NCI-H82 treated with DMSO at 0.1 percent for 48 hours (cell line): ENCODE results near the gene CDH13.

Source experiments
- DNase-seq: peaks from one replicate; lab custom pipeline; 2025; ENCODE audit not compliant: unreplicated experiment; lab: John Stamatoyannopoulos, UW

CDH13 gene

DNA sequence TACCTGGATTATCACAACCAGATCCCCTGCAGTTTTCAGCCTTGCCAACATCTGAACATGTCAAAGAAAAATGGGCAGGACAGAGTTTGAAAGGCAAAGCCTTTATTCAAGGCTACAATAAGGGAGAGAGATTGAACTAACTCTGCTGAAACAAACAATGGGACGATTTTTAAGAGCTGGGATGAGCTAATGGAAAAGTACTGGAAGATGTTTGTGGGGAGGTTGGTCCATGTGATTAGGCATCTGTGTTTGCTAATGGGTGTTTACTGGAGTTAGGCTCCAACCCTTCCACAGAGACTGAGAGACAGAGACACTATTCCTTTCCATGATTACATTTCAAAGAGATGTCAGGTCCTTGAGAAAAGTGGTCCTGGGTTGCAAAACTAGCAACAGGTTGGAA lies 1146.0 kb downstream of the CDH13 start:
- DNase-seq, result no peak

DNA sequence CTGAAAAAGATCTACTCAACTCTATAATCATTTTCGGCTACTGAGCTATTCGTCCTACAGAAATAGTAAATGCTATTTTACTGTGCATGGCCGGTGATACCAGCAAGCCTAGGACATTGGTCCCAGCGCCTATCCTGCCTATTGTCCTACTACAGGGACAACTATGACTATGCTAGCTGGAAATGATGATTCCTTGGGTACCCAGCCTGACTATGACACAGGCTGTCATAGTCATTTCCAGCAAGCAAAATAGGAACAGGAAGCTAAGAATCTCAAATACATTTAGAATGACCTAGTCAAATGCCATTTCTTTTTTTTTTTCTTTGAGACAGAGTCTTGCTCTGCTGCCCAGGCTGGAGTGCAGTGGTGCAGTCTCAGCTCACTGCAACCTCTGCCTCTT lies 1147.3 kb downstream of the CDH13 start:
- DNase-seq, result no peak

DNA sequence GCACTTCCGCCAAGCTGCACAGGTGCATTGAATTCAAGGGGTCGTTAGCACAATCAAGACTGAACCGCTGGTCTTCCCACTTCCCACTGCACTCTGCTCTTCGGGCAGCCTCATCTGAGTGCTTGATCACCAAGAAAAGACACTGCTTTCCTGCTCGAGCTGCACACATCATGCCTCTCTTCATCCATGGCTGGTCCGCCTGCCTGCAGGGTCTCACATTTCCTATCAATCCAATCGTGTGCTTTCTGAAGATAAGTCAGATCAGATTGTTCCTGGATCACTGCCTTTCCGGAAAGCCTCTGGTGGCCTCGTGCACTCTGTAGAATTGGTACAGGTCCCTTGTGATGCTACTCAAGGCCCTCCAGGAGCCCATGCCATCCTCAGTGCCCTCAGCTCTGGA lies 1150.2 kb downstream of the CDH13 start:
- DNase-seq, result no peak

DNA sequence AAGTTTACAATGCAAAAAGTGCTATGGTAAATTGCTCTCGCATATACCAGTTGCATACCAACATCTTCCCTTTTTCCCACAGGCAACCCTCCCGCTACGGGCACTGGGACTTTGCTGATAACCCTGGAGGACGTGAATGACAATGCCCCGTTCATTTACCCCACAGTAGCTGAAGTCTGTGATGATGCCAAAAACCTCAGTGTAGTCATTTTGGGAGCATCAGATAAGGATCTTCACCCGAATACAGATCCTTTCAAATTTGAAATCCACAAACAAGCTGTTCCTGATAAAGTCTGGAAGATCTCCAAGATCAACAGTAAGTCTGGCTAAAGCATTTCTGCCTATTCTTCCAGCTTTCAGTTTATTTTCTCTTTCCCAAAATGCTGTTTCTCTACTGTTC lies 1153.1 kb downstream of the CDH13 start:
- DNase-seq, result no peak

DNA sequence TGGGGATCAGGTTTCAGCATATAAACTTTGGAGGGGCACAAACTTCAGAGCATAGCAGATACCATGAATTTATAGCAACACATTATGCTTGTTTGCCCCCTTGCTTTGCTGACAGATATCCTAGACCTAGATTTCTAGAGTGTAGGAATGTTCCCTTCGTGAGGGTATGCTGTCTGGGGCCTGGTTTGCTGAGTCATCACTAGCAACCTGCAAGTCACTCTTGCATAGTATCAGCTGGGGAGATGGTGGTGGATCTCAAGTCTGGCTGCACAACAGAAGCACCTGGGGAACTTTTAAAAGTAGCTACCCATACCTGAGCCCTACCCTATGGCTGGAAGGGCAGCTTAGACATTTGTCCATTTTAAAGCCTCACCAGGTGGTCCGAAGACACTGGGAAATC lies 1158.7 kb downstream of the CDH13 start:
- DNase-seq, result no peak

DNA sequence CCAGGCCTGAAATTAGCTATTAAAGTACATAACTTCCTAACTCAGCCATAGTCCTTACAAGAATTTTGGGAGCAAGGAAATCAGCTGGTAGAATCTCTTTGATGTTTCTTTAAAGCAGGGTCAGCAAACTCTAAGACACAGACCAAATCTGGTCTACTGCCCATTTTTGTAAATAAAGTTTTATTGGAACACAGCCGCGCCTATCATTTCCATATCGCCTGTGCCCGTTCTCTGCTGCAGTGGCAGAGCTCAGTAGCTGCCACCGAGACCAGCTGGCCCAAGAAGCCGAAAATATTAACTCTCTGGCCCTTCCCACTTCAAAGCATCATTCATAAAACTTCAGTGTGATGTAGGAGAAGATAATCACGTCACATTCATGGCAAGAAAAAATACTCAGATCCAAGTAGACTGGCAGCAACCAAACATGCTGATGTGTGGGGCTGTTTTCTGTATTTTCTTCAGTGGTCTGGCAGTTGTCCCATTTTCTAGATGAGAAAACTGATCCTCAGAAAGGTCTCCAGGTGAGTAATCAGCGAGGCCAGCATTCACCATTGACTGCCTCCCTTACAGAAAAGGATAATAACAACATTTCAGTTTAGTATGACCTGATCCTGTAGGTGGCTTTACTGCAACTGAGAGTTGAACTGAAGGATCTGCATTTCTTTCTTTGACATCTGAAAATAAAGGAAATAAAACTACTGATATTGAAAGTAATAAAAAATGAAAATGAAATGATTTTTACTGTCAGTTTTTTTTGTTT lies 1163.1 kb downstream of the CDH13 start:
- no peak for DNase-seq

DNA sequence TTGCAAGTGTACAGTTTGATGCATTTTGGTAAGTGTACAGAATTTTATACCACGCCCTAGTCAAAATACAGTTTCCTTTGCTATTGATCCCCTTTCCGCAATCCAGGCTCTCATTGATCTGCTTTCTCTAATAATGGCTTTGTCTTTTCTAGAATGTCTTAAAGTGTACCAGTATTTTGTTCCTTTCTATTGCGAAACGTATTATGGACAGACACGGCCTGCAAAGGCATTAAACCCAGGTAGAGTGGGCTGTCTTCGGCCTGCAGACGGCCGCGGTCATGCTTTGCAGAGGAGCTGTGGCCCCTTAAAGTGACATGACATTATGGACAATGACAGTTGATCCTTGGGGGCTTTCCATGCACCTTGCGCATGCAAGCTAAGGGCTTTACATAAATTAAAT lies 1165.1 kb downstream of the CDH13 start:
- no peak for DNase-seq

DNA sequence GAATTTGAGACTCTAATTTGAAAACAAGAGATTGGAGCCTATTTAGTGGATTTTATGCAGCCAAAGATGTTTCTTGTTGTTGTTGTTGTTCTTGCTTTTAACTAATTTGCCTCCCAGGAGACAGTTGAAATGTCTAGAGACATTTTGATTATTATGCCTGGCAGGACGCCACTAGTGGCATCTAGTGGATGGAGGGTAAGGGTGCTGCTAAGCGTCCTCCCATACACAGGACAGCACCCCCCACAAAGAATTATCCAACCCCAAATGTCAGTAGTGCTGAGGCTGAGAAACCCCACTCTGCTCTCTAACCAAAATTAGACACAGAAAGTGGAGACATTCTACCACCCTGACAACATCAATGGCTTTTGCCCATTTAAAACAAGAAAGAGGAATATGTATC lies 1165.6 kb downstream of the CDH13 start:
- no peak for DNase-seq

DNA sequence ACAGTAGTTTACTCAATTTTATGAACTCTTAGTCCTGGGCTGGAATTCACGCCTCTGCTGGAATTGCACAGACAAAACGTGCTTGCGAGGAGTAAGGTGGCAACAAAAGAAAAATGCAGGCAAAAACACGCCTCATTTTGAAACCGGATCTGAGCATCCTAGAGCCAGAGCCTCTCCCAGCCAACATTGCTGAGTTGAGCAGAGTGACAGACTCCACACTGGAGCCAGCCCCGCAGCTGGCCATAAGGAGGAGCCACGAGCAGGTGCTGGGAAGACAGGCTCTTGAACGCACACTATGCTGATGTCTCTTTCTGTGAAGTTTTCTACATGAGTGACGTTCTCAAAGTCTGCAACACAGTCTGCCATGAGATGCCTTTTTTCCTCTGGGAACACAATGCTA lies 1166.4 kb downstream of the CDH13 start:
- no peak for DNase-seq

DNA sequence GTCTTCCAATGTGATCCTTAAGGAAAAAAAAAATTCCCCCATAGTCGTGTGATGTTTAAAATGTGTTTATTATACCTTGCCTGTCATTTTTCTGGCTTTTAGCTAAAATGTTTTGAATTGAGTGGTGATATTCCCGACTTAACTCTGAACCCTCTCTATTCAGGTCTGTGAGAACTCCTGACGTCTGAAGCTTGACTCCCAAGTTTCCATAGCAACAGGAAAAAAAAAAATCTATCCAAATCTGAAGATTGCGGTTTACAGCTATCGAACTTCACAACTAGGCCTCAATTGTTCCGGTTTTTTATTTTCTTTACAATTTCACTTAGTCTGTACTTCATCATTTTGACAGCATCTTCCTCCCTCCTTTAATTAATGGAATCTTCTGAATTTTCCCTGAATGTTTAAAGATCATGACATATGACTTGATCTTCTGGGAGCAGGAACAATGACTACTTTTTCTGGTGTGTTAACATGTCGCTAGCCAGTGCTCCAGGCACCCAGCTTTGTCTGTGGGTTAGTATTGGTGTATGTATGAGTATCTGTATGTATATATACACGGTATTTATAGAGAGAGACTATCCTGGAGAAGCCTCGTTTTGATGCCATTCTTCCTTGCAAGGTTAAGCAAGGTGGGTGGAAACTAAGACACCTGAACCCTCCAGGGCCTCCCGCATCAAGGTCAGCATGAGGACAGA lies 1168.2 kb downstream of the CDH13 start:
- no peak for DNase-seq

DNA sequence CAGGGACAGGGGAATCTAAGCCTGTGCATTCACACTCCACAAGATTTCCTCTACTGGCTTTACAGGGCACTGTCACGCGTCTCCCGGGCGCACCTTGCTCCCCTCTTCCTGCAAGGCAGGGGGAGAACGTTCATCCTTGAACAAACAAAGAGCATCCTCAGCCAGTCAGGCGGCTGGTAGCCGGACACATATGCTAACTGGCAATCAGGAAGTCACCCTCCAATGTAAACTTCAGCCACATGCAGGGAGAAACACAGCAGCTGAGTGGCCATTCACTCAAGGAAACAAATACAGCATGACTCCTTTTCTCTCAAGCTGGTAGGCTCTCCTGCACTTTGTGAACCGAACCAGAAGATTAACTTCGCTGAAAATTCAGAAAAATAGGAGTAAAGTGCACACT lies 1170.2 kb downstream of the CDH13 start:
- no peak for DNase-seq

DNA sequence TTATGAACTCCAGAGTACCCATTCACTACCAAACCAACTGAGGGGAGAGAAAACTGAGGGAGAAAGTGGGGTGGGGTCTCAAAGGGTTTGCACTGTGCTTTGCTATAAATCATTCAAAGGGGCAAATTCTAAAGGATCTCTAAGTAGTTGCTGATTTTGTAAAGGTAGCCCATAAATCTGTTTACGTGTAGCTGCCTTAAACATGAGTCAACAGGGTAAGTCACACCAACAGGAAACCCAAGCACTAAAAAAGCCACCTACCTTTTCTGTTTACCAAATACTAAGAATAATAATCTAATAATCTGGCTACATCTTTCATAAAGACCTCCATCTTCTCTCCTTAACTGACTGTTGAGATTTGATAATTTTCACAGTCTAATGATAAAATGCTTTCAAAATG lies 1172.6 kb downstream of the CDH13 start:
- DNase-seq, result no peak

DNA sequence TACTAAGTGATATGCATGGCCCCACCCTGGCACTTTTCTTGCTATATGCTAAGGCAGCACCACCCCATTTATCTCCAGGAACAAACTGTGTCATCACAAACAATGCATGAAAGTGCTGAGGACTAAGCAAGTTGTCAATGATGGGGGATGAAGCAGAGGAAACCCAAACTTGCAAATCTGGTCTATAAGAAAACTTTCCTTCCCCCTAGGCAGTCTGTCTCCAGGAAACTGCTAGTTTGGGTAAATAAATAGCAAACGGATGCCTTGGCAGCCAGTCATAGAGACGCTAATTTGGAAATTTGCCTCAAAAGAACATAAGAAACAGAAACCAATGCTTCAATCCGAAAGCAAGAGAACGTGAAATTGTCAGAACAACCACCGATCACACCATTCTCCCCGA lies 1175.4 kb downstream of the CDH13 start:
- DNase-seq, result no peak

DNA sequence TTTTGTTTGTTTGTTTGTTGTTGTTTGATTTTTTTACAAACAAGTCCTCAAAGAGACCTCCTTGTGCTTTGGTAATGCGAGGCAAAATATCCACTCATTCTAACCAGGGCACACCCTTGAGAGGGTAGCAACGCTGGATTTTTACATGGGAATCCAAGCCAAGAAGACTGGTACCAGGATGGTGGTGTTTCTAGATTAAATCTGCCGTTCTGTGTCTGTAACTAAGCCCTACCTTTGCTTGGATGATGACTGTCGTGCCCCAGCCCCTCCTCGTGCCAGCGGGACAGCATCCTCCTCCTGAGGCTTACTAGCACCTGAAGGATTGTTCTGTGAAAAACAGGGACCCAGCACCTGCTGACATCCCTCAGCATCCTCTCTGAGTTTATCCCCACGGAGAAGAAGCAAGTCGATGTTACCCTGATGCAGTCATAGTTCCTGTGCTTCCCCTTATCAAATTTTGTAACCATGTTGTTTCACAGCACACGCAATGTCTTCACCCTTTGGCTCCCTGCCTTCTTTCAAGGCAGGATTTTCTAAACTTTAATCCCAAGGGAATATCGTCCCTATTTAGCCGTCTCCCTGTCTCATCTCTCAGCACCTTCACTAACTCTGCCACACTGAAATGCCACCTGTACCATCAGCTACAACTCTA lies 1175.9 kb downstream of the CDH13 start:
- no peak for DNase-seq

DNA sequence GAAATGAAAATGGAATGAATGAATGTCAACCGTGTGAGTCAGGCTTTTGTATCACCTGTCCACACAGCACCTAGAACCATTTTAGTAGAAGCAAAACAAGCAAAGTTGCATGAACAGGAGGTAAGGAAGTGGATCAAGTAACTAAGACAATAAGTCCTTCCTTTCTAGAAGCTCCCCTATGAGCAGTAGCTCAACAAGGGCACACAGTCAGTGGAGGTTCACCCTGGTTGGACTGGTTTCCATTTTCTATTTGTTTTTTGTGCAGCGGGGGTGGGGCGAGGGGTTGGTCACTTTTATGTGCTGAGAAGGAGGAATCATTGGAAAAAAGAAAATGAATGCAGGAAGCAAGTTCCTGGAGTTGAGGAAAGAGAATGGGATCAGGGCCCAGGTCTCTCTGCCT lies 1177.0 kb downstream of the CDH13 start:
- DNase-seq, result no peak

DNA sequence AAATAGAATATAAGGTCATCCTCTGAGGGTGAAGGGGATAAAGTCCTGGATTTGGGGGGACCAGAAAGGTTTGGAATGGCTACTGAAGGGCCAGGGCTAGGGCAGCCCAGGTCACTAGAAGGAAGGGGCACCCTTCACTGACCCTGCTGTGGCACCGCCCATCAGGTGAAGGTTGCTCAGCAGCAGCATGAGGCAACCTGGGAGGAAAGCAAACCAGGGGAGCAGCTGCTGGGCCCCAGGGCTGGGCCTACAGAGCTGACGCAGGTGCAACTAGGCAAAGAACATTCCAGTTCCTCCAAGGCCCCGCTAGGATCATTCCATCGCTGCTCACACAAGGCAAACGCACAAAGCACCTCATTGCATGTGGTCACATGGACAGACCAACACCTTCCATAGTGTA lies 1177.6 kb downstream of the CDH13 start:
- DNase-seq, result no peak

DNA sequence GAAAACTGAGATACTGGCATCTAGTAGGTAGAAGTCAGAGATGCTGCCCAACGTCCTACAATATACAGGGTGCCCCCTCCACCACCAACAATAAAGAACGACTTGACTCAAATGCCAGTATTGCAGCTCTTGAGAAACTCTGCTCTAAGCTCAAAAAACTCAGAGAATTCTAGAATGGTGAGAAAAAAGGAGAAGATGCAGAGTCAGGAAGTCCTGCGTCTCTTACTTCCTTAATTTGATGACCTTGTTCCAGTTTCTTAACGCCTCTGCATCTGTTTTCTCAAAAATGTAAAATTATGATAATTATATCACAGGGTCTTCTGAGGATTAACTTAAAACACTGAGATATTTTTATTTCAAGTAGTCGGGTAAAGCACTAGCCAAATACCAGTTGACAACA lies 1179.3 kb downstream of the CDH13 start:
- no peak for DNase-seq

DNA sequence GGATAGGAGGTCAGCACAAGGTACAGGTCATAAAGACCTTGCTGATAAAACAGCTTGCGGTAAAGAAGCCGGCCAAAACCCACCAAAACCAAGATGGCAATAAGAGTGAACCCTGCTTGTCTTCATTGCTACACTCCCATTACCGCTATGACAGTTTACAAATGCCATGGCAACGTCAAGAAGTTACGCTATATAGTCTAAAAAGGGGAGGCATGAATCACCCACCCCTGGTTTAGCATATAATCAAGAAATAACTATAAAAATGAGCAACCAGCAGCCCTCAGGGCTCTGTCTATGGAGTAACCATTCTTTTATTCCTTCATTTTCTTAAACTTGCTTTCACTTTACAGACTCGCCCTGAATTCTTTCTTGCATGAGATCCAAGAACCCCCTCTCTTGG lies 1180.0 kb downstream of the CDH13 start:
- DNase-seq, result no peak

DNA sequence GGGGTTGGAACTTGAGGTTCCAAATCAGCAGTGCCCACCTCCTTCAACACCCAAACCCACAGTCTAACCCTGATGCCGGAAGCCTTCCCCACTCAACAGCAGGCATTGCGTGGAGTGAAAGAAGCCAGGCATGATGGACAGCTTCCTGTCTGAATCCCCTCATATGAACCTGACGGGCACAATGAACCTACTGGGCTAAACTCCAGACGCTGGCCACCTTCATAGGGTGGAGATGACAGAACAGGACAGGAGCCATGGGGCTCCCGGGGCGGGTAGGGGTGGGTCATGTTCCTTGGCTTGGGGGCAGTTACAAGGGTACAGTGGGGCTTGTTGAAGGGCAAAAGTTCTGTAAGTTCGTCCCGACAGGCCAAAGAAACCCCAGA lies 1180.5 kb downstream of the CDH13 start:
- DNase-seq, result no peak

DNA sequence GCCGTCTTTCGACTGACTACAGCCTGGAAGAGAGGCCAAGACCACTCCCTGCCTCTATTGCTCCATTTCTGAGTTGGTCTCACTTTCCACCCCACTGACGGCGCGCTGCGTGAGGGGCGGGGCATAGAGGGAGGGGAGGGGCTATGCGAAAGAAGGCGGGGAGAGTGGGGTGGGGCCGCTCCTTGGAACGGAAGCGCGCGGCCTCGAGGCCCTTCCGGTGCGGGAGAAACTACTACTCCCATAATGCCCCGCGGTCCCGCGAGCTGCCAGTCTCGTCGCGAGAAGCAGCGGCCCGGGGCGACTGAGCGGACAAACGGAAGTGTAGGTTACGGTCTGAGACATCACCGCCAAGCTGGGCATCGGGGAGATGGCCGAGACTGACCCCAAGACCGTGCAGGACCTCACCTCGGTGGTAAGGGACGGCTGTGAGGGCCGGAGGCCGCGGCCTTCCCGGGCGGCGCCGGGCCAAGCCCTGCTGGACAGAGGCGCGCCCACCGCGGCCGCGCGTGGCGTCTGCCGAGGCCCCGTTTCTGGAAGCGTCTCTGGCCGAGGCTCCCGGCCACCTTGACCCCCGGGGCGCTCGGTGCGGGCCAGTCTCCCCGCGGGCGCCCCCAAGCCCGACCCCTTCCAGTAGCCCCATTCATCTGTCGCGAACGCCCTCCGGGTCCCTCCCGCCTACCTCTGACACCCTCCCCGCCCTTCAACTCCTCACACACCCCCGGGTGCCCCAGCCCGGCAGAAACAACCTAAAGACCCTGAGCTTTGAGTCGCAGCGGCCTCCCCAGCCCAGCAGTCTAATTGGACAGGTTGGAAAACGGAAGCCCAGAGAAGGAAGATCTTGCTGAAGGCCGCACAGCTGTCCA lies 1181.2 kb downstream of the CDH13 start, which contains the start of gene HSBP1:
HSBP1 (plus strand) TSS at position 269 of the 863 bp plus-strand sequence; CDS start at position 368, 99 bp downstream.
- DNase-seq, result peak; percentile 47

DNA sequence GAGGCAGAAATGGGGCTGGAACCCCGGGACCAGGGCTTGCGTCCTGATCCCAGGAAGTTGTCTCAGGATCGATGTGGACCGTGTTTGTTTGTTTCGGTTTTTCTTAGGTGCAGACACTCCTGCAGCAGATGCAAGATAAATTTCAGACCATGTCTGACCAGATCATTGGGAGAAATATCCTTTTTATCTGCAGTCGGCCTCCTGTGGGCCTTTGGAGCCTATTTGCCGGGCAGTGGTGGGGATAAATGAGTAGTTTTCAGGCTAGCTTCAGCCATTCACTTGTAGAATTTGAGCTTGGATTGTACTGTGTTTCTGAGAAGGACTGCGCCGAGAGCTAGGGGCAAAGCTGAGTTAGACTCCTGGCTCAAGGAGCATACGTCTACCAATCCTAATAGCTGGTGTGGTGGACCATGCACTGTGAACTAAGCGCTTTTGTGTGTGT lies 1181.8 kb downstream of the CDH13 start:
- DNase-seq, result no peak
